Left ventricle myocardium inferior (tissue), 1 donor: ENCODE measurements around the gene GPRC5D. TPM values are rescaled to one million over a fixed set of nuclear protein-coding genes. Genes with fewer than 3 reads are reported as not detected.

Experiments used
- DNase-seq: peaks from one replicate; pipeline ENCODE4 v3.0.0-alpha.2; 2020
- H3K27ac ChIP-seq: fragments of 200-600 bp; replicated peaks from 2 replicates; pipeline ENCODE4 v1.8.0; 2021
- H3K27me3 ChIP-seq: fragments of 200-600 bp; 2 replicates; pipeline ENCODE4 v1.8.0; 2021; ENCODE audit warnings: low read depth
- H3K36me3 ChIP-seq: fragments of 200-600 bp; 2 replicates; pipeline ENCODE4 v1.8.0; 2021
- H3K4me1 ChIP-seq: fragments of 200-600 bp; 2 replicates; pipeline ENCODE4 v1.8.0; 2021
- H3K4me3 ChIP-seq: fragments of 200-600 bp; 2 replicates; pipeline ENCODE4 v1.8.0; 2021; ENCODE audit warnings: mild to moderate bottlenecking, moderate library complexity
- H3K9me3 ChIP-seq: fragments of 200-600 bp; replicated peaks from 2 replicates; pipeline ENCODE4 v1.8.0; 2021
- intact Hi-C: fragments of 100-400 bp; cut with micrococcal nuclease; formaldehyde crosslinking; loops from one replicate; pipeline ENCODE4 v1.11.0; 2022
- total RNA-seq: library from RNA; stranded (reverse); fragmentation: NEBNext Ultra II Directional; extraction: Animal tissue kit (Norgen Biotek cat#: 25700); gene quantifications from one replicate; pipeline ENCODE4 v1.2.1, GENCODE V29; 2021
- TF ChIP-seq, protein P1 (sequence below): fragments of 200-600 bp; IDR thresholded peaks from 2 replicates; pipeline ENCODE4 v1.8.0; 2021; ENCODE audit warnings: antibody characterized with exemption, mild to moderate bottlenecking, borderline replicate concordance
- donor health status: DM: no; HTN: yes; CAD: no; lungs with severe emphysema.

The GPRC5D gene
- total RNA-seq, 1 donor from 2014 or later = not detected

GRCh38 chr12:12974211-12974610 is 22.2 kb upstream of the GPRC5D start:
- TF ChIP-seq, protein P1, sequence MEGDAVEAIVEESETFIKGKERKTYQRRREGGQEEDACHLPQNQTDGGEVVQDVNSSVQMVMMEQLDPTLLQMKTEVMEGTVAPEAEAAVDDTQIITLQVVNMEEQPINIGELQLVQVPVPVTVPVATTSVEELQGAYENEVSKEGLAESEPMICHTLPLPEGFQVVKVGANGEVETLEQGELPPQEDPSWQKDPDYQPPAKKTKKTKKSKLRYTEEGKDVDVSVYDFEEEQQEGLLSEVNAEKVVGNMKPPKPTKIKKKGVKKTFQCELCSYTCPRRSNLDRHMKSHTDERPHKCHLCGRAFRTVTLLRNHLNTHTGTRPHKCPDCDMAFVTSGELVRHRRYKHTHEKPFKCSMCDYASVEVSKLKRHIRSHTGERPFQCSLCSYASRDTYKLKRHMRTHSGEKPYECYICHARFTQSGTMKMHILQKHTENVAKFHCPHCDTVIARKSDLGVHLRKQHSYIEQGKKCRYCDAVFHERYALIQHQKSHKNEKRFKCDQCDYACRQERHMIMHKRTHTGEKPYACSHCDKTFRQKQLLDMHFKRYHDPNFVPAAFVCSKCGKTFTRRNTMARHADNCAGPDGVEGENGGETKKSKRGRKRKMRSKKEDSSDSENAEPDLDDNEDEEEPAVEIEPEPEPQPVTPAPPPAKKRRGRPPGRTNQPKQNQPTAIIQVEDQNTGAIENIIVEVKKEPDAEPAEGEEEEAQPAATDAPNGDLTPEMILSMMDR = no peak
- Histone ChIP-seq H3K36me3 (peaks cover 80% of the 10 kb centered on the region), H3K4me1 (peaks cover 5% of the 10 kb centered on the region), H3K27me3 (no peaks in the 10 kb centered on the region), H3K4me3 (no peak overlapping the region), H3K9me3 (peaks cover 16% of the 10 kb centered on the region), H3K27ac (no peak overlapping the region)
- DNase-seq = no peak
- intact Hi-C loops = no loop called here

DNA sequence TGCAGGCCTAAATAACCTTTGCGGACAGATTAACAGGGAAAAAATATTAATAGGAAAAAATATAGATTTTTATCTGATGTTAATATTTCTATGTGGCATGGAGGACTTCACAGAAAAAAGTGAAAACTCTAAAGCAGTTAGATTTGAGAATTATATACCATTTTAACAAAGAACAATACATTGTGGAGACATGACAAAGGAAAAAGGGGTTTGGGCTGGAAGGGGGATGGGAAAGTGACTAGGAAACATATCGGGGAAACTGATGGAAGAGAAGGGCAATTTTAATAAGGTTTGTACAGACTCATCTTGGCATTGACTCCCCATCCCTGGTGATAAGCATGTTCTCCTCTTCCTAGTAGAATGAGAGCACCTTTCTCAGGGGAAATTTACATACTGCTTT is 21.0 kb upstream of the GPRC5D start:
- intact Hi-C loops = no loop called here

GRCh38 chr12:12965836-12966235 is 13.9 kb upstream of the GPRC5D start:
- H3K27me3 ChIP-seq = no peaks in the 10 kb centered on the region
- peaks cover 8% of the 10 kb centered on the region for H3K36me3 ChIP-seq
- intact Hi-C loops = no loop called here
- H3K9me3 ChIP-seq = no peaks in the 10 kb centered on the region
- no peak overlapping the region for H3K27ac ChIP-seq
- TF ChIP-seq, protein P1 = no peak
- DNase-seq = no peak
- H3K4me3 ChIP-seq = no peak overlapping the region
- H3K4me1 ChIP-seq = no peaks in the 10 kb centered on the region

More for the DNA sequence above, 21.0 kb upstream of the GPRC5D start:
- TF ChIP-seq, protein P1 = no peak
- Histone ChIP-seq H3K9me3 (peaks cover 16% of the 10 kb centered on the region), H3K27me3 (no peaks in the 10 kb centered on the region), H3K27ac (no peak overlapping the region), H3K4me3 (no peak overlapping the region), H3K36me3 (peaks cover 70% of the 10 kb centered on the region), H3K4me1 (peaks cover 4% of the 10 kb centered on the region)
- no peak for DNase-seq

GRCh38 chr12:12964255-12964654 is 12.3 kb upstream of the GPRC5D start:
- no peaks in the 10 kb centered on the region for H3K4me1 ChIP-seq
- no peaks in the 10 kb centered on the region for H3K27me3 ChIP-seq
- intact Hi-C loops = no loop called here
- H3K4me3 ChIP-seq = no peak overlapping the region
- no peaks in the 10 kb centered on the region for H3K36me3 ChIP-seq
- no peak overlapping the region for H3K27ac ChIP-seq
- no peaks in the 10 kb centered on the region for H3K9me3 ChIP-seq
- TF ChIP-seq, protein P1 = no peak
- no peak for DNase-seq

GRCh38 chr12:12960639-12961209 is 8.8 kb upstream of the GPRC5D start:
- Histone ChIP-seq H3K9me3 (no peaks in the 10 kb centered on the region), H3K36me3 (no peaks in the 10 kb centered on the region), H3K27me3 (no peaks in the 10 kb centered on the region), H3K4me1 (no peaks in the 10 kb centered on the region), H3K4me3 (no peak overlapping the region), H3K27ac (no peak overlapping the region)
- DNase-seq = no peak
- intact Hi-C loops = no loop called here
- TF ChIP-seq, protein P1 = no peak

GRCh38 chr12:12958886-12959285 is 6.9 kb upstream of the GPRC5D start:
- Histone ChIP-seq H3K27ac (no peak overlapping the region), H3K36me3 (no peaks in the 10 kb centered on the region), H3K27me3 (no peaks in the 10 kb centered on the region), H3K4me1 (no peaks in the 10 kb centered on the region), H3K9me3 (no peaks in the 10 kb centered on the region), H3K4me3 (no peak overlapping the region)
- intact Hi-C loops = no loop called here
- DNase-seq = no peak
- TF ChIP-seq, protein P1 = no peak
